Measurements from ENCODE around the gene PKP3. TPM values are rescaled to one million over a fixed set of nuclear protein-coding genes. Genes with fewer than 3 reads are reported as not detected.

The PKP3 gene
- total RNA-seq, 2 experiments from 2014 or later: 0.60 TPM; not detected in 1

DNA sequence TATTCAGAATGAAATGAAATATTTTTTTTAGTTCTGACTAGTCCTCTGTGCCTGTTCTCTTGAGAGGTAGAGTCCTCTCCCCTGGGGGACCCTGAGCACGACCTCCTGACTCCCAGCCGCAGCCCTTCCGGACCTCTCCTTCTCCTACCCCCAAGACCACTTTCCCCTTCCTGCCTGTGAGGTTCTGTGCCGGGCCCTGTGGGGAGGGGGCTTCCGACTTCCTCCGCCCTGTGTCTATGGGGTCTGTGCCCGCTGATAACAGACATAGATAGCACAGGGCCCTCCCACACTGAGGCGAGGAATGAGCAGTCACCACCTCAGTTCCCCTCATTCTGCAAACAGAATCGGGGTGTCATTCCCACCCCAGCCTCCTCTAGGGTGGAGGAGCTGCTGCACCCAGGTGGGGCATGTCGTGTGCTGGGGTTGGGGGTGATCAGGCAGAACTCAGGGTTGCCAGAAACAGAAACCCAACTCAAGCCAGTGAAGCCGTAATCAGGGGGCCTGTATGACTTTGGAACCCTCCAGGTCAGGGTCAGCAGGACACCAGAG is 11.9 kb upstream of the PKP3 start:
- no peak overlapping the region for H3K27ac ChIP-seq (ENCODE audit: low read depth in 1 of 2, low read length in 2 of 2)
- H3K36me3 ChIP-seq (ENCODE audit: insufficient read depth, low read length): no peaks in the 10 kb centered on the region
- peaks cover 8% of the 10 kb centered on the region for H3K4me1 ChIP-seq (ENCODE audit: insufficient read depth, low read length)
- Mint-ChIP-seq H3K36me3 (ENCODE audit: low read depth) (no peaks in the 10 kb centered on the region), H3K4me1 (ENCODE audit: low read depth) (peaks cover 5% of the 10 kb centered on the region), H3K9me3 (peaks cover 1% of the 10 kb centered on the region), H3K27me3 (peaks cover 20% of the 10 kb centered on the region), H3K4me3 (no peak overlapping the region), H3K27ac (no peak overlapping the region)
- peaks cover 12 to 17% of the 10 kb centered on the region in 2 experiments for H3K9me3 ChIP-seq (ENCODE audit: control insufficient read depth in 1 of 2, insufficient read depth in 1 of 2, low read length in 2 of 2)
- intact Hi-C loops (cut with DNase I, micrococcal nuclease): no loop called here
- ChIA-PET POLR2A (interaction anchor here (0.5 kb wide), 1 partner anchor 94 kb away, joined by 3 read pairs; no protein-coding TSS in a partner anchor), CTCF (no interaction called here)
- no peak overlapping the region for H3K4me3 ChIP-seq (ENCODE audit: low read length)
- no peak for ATAC-seq (ENCODE audit: poor library complexity)
- DNase-seq: no peak
- TF ChIP-seq CTCF (IDR thresholded peaks at IDR 0.05): no peak
- no peaks in the 10 kb centered on the region for H3K27me3 ChIP-seq (ENCODE audit: control insufficient read depth in 1 of 2, insufficient read depth in 2 of 2, low read length in 2 of 2)

DNA sequence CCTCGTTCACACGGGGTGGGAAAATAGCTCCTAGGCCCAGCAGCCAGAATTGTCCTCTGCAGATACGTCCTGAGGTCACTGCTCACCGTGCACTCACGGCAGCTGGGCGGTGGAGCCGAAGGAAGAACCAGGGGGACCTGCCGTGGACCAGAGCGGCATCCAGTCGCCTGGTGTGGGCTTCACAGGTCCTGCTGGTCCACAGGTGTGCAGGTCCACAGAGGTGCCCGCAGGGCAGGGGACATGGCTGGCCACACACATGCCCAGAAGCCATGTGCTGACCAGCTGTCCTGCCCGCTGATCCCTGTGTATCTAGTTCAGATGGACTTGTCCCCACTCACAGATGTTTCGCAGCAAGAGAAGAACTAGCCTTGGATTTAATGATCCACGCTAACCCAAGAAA is 10.6 kb upstream of the PKP3 start:
- peaks cover 4% of the 10 kb centered on the region for H3K9me3 Mint-ChIP-seq
- intact Hi-C loops (cut with DNase I, micrococcal nuclease): no loop called here
- H3K27ac Mint-ChIP-seq: no peak overlapping the region
- H3K4me3 ChIP-seq (ENCODE audit: low read length): no peak overlapping the region
- H3K9me3 ChIP-seq (ENCODE audit: control insufficient read depth in 1 of 2, insufficient read depth in 1 of 2, low read length in 2 of 2): peaks cover 12 to 17% of the 10 kb centered on the region in 2 experiments
- H3K36me3 Mint-ChIP-seq (ENCODE audit: low read depth): no peaks in the 10 kb centered on the region
- DNase-seq: no peak
- H3K27me3 Mint-ChIP-seq: peaks cover 15% of the 10 kb centered on the region
- ChIA-PET CTCF (no interaction called here), POLR2A (no interaction called here)
- no peak overlapping the region for H3K4me3 Mint-ChIP-seq
- H3K36me3 ChIP-seq (ENCODE audit: insufficient read depth, low read length): no peaks in the 10 kb centered on the region
- H3K27ac ChIP-seq (ENCODE audit: low read depth in 1 of 2, low read length in 2 of 2): no peak overlapping the region
- peaks cover 13% of the 10 kb centered on the region for H3K4me1 ChIP-seq (ENCODE audit: insufficient read depth, low read length)
- TF ChIP-seq CTCF (IDR thresholded peaks at IDR 0.05): no peak
- H3K27me3 ChIP-seq (ENCODE audit: control insufficient read depth in 1 of 2, insufficient read depth in 2 of 2, low read length in 2 of 2): no peaks in the 10 kb centered on the region
- peaks cover 15% of the 10 kb centered on the region for H3K4me1 Mint-ChIP-seq (ENCODE audit: low read depth)
- ATAC-seq (ENCODE audit: poor library complexity): no peak

GRCh38 chr11:384511-384910 is 9.5 kb upstream of the PKP3 start:
- H3K4me3 Mint-ChIP-seq: no peak overlapping the region

More at GRCh38 chr11:384511-384910, 9.5 kb upstream of the PKP3 start:
- H3K27ac ChIP-seq (ENCODE audit: low read depth in 1 of 2, low read length in 2 of 2): no peak overlapping the region
- H3K36me3 Mint-ChIP-seq (ENCODE audit: low read depth): no peaks in the 10 kb centered on the region
- no peaks in the 10 kb centered on the region for H3K36me3 ChIP-seq (ENCODE audit: insufficient read depth, low read length)
- peaks cover 10% of the 10 kb centered on the region for H3K27me3 Mint-ChIP-seq
- H3K27ac Mint-ChIP-seq: no peak overlapping the region
- H3K4me1 ChIP-seq (ENCODE audit: insufficient read depth, low read length): peaks cover 13% of the 10 kb centered on the region
- intact Hi-C loops (cut with DNase I, micrococcal nuclease): no loop called here
- peaks cover 12 to 17% of the 10 kb centered on the region in 2 experiments for H3K9me3 ChIP-seq (ENCODE audit: control insufficient read depth in 1 of 2, insufficient read depth in 1 of 2, low read length in 2 of 2)
- TF ChIP-seq CTCF (IDR thresholded peaks at IDR 0.05): no peak
- H3K4me3 ChIP-seq (ENCODE audit: low read length): no peak overlapping the region
- H3K9me3 Mint-ChIP-seq: peaks cover 4% of the 10 kb centered on the region
- peaks cover 15% of the 10 kb centered on the region for H3K4me1 Mint-ChIP-seq (ENCODE audit: low read depth)
- DNase-seq: no peak
- H3K27me3 ChIP-seq (ENCODE audit: control insufficient read depth in 1 of 2, insufficient read depth in 2 of 2, low read length in 2 of 2): no peaks in the 10 kb centered on the region
- ChIA-PET CTCF (no interaction called here), POLR2A (no interaction called here)
- ATAC-seq (ENCODE audit: poor library complexity): no peak

All from CD4-positive, alpha-beta T cell (primary cell).